HFF-Myc (cell line): ENCODE results near the gene DHFR.

Experiments
- DNase-seq: peaks from one replicate; pipeline ENCODE4 v3.0.0-alpha.2; 2011; ENCODE audit warnings: low read depth; ENCODE audit errors: extremely low read depth
- H3K4me3 ChIP-seq: replicated peaks from 2 replicates; pipeline ENCODE4 v1.5.1; 2011; ENCODE audit warnings: low read depth, mild to moderate bottlenecking, control low read depth, low read length
- TF ChIP-seq, protein P1 (sequence below): IDR thresholded peaks from 2 replicates; pipeline ENCODE4 v1.5.1; 2012; ENCODE audit warnings: mild to moderate bottlenecking, low read depth, low read length, control low read depth; ENCODE audit errors: missing control alignments

DHFR gene

GRCh38 chr5:80620211-80620610 is 34.6 kb downstream of the DHFR start:
- TF ChIP-seq, protein P1, sequence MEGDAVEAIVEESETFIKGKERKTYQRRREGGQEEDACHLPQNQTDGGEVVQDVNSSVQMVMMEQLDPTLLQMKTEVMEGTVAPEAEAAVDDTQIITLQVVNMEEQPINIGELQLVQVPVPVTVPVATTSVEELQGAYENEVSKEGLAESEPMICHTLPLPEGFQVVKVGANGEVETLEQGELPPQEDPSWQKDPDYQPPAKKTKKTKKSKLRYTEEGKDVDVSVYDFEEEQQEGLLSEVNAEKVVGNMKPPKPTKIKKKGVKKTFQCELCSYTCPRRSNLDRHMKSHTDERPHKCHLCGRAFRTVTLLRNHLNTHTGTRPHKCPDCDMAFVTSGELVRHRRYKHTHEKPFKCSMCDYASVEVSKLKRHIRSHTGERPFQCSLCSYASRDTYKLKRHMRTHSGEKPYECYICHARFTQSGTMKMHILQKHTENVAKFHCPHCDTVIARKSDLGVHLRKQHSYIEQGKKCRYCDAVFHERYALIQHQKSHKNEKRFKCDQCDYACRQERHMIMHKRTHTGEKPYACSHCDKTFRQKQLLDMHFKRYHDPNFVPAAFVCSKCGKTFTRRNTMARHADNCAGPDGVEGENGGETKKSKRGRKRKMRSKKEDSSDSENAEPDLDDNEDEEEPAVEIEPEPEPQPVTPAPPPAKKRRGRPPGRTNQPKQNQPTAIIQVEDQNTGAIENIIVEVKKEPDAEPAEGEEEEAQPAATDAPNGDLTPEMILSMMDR: no peak
- no peak for DNase-seq
- H3K4me3 ChIP-seq: no peak overlapping the region

DNA sequence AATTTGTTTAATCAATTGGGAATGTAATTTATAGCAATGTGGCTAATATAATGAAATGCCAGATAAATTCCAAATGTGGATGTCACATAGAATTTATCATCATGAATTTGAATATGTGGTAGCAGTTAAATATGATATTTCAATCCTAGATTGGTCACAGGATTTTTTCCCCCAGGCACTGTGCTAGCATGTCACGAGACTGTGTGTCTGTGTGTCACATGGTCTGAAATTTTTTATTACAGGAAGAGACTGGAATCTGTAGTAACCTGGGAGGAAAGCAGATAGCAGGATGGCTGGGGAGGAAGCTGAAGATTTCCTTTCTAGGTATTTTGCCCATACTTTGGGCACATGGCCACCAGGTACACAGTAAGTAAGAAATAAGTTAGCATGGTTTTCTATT is 35.7 kb downstream of the DHFR start:
- TF ChIP-seq, protein P1: no peak
- no peak overlapping the region for H3K4me3 ChIP-seq
- no peak for DNase-seq

- H3K4me3 ChIP-seq: no peak overlapping the region
- no peak for DNase-seq
- TF ChIP-seq, protein P1: no peak
Observed at GRCh38 chr5:80618438-80618837, 36.3 kb downstream of the DHFR start.

- TF ChIP-seq, protein P1: no peak
- no peak for DNase-seq
- H3K4me3 ChIP-seq: no peak overlapping the region
Observed at GRCh38 chr5:80615266-80615914, 39.4 kb downstream of the DHFR start.

- no peak for DNase-seq
- TF ChIP-seq, protein P1: no peak
Observed at GRCh38 chr5:80609692-80610091, 45.1 kb downstream of the DHFR start.

DNA sequence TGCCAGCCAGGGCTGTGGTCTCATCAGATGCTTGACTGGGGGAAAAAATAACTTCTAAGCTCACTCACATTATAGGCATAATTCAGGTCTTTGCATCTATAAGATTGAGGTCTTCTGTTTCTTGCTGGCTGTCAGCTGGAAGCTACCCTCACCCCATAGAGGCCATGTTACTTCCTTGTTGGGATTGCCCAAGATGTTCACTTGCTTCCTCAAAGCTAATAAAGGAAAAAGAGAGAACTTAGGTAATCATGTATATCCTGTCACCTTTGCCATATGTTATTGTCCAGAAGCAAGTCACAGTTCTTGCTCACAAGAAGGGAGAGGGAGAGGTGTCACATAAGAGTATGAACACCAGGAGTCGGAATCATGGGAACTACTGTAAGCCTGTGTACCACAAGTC is 46.1 kb downstream of the DHFR start:
- TF ChIP-seq, protein P1: no peak
- H3K4me3 ChIP-seq: no peak overlapping the region
- no peak for DNase-seq

More at GRCh38 chr5:80609692-80610091, 45.1 kb downstream of the DHFR start:
- H3K4me3 ChIP-seq: no peak overlapping the region

- H3K4me3 ChIP-seq: no peak overlapping the region
- DNase-seq: no peak
- TF ChIP-seq, protein P1: no peak
Observed at GRCh38 chr5:80607832-80608231, 47.0 kb downstream of the DHFR start.
